Chondrocyte (in vitro differentiated cells): ENCODE data around the gene FOXP1. TPM values are rescaled to one million over a fixed set of nuclear protein-coding genes. Genes with fewer than 3 reads are reported as not detected.

Source experiments
- DNase-seq: peaks from one replicate; pipeline ENCODE4 v3.0.0; 2021; ENCODE audit warnings: mixed read lengths, low spot score
- H3K27ac Mint-ChIP-seq: one replicate; pipeline ENCODE4 v1.8.0; 2021; ENCODE audit warnings: mild to moderate bottlenecking, moderate library complexity, mixed read lengths; ENCODE audit not compliant: unreplicated experiment
- H3K27me3 Mint-ChIP-seq: 2 replicates; pipeline ENCODE4 v1.8.0; 2021; ENCODE audit warnings: low read depth, mixed read lengths
- H3K36me3 Mint-ChIP-seq: 2 replicates; pipeline ENCODE4 v1.8.0; 2021; ENCODE audit warnings: low read depth, mixed read lengths
- H3K4me1 Mint-ChIP-seq: 2 replicates; pipeline ENCODE4 v1.8.0; 2021; ENCODE audit warnings: low read depth, mild to moderate bottlenecking, mixed read lengths
- H3K4me3 Mint-ChIP-seq: one replicate; pipeline ENCODE4 v1.8.0; 2021; ENCODE audit warnings: mild to moderate bottlenecking, moderate library complexity, mixed read lengths; ENCODE audit not compliant: unreplicated experiment
- H3K9me3 Mint-ChIP-seq: 2 replicates; pipeline ENCODE4 v1.8.0; 2021; ENCODE audit warnings: low read depth, mixed read lengths
- total RNA-seq: library from RNA; stranded (reverse); gene quantifications from 3 replicates; pipeline ENCODE4 v1.2.1, GENCODE V29; 2021
- TF ChIP-seq, protein P1 (sequence below): fragments of 200-600 bp; sonication (generic); IDR thresholded peaks from 2 replicates; pipeline ENCODE4 v1.5.0; 2021; ENCODE audit warnings: antibody characterized with exemption, mild to moderate bottlenecking, moderate library complexity

The FOXP1 gene
- total RNA-seq, 1 donor from 2014 or later: 206 TPM

DNA sequence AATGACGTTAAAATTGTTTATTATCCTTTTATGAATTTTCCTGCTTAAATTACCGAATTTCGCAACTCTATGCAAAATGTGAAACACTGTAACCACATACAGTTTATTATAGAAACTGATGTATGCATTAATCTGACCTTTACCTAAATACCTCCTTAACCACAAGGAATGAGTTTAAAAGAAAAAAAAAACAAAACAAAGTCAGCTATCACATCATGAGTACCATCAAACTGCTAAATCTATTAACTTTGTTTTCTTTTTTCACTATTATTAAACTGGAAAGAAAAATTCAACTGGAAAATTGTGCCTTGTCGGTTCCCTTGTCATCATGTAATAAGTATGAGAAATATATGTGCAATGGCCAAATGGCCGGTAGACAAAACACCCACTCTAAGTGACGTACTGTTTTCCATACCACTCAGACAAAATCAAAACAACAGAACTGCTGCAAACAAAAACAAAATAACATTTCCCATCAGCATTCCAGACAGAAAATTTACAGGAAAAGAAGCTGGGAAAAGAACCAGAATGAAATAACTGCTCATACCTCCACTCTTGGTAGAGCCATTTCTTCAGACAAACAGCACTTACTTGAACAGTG lies 415.3 kb downstream of the FOXP1 start:
- H3K9me3 Mint-ChIP-seq: no peaks in the 10 kb centered on the region
- TF ChIP-seq, protein P1, sequence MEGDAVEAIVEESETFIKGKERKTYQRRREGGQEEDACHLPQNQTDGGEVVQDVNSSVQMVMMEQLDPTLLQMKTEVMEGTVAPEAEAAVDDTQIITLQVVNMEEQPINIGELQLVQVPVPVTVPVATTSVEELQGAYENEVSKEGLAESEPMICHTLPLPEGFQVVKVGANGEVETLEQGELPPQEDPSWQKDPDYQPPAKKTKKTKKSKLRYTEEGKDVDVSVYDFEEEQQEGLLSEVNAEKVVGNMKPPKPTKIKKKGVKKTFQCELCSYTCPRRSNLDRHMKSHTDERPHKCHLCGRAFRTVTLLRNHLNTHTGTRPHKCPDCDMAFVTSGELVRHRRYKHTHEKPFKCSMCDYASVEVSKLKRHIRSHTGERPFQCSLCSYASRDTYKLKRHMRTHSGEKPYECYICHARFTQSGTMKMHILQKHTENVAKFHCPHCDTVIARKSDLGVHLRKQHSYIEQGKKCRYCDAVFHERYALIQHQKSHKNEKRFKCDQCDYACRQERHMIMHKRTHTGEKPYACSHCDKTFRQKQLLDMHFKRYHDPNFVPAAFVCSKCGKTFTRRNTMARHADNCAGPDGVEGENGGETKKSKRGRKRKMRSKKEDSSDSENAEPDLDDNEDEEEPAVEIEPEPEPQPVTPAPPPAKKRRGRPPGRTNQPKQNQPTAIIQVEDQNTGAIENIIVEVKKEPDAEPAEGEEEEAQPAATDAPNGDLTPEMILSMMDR: no peak
- no peak for DNase-seq
- peaks cover 7% of the 10 kb centered on the region for H3K36me3 Mint-ChIP-seq
- peak overlapping the region; percentile 96 for H3K27ac Mint-ChIP-seq
- H3K27me3 Mint-ChIP-seq: no peaks in the 10 kb centered on the region
- peak overlapping the region; percentile 32 for H3K4me3 Mint-ChIP-seq
- peaks cover 92% of the 10 kb centered on the region for H3K4me1 Mint-ChIP-seq

DNA sequence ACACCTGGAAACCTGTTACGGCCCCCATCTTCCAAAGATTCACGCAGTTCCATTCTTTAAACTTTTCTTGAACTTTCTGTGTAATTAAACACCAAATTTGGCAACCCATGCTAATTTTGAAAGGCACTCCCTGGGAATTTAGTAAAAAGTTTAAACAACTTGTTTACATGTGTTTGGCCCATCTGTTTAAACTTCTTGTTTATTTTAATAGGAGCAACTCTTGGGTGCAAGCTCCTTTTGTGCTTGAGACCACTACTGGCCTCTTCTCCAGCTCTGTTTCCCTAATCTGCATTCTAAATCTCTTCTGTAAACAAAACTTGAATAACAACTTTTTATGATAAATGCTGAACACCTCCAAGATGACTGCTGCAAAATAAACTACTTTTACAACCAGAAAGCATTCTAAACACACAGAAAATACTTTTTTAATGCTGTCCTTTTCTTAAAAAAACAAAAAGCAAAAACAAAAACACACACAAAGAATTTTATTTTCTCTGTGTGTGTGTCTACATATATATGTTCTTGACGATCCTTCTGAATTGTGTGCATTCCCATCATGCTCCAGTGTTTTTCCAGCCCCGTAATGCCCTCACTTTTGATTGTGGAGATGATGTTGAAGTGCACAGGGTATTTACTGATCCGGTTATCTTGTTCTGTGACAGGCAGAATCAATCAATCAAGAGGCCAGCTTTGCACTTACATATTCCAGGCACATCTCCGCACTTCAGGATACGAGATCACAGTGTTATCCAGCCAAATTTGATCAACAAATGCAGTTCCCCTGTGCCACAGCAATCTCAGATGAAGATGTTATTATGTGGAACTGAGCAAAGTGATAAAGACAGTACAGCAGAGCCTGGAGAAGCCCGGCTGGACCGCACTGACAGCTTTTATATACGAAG lies 416.9 kb downstream of the FOXP1 start:
- no peaks in the 10 kb centered on the region for H3K27me3 Mint-ChIP-seq
- TF ChIP-seq, protein P1: no peak
- H3K27ac Mint-ChIP-seq: peak overlapping the region; percentile 96
- no peak for DNase-seq
- H3K36me3 Mint-ChIP-seq: peaks cover 7% of the 10 kb centered on the region
- H3K4me1 Mint-ChIP-seq: peaks cover 91% of the 10 kb centered on the region
- H3K4me3 Mint-ChIP-seq: no peak overlapping the region
- H3K9me3 Mint-ChIP-seq: no peaks in the 10 kb centered on the region

DNA sequence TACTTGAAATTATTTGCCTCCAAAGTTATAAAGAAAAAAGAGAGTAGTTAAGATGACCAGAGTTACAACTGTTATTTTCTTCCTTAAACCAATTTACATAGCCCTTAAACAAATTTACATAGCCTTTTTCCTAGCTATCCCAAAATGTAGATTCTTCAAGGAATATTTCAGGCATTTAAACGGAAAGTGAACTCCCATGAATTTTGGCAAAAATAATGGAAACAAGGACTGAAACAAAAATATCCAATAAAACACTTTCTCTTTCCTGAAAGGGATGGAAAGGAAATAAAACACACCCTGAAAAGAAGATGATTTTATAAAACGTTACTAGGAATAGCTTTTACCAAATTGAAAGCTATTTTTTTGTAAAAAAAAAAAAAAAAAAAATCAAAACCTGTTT lies 418.6 kb downstream of the FOXP1 start:
- H3K9me3 Mint-ChIP-seq: peaks cover 5% of the 10 kb centered on the region
- H3K36me3 Mint-ChIP-seq: peaks cover 7% of the 10 kb centered on the region
- H3K4me1 Mint-ChIP-seq: peaks cover 88% of the 10 kb centered on the region
- no peak for DNase-seq
- peak overlapping the region; percentile 26 for H3K4me3 Mint-ChIP-seq
- no peaks in the 10 kb centered on the region for H3K27me3 Mint-ChIP-seq
- H3K27ac Mint-ChIP-seq: peak overlapping the region; percentile 67
- TF ChIP-seq, protein P1: no peak

DNA sequence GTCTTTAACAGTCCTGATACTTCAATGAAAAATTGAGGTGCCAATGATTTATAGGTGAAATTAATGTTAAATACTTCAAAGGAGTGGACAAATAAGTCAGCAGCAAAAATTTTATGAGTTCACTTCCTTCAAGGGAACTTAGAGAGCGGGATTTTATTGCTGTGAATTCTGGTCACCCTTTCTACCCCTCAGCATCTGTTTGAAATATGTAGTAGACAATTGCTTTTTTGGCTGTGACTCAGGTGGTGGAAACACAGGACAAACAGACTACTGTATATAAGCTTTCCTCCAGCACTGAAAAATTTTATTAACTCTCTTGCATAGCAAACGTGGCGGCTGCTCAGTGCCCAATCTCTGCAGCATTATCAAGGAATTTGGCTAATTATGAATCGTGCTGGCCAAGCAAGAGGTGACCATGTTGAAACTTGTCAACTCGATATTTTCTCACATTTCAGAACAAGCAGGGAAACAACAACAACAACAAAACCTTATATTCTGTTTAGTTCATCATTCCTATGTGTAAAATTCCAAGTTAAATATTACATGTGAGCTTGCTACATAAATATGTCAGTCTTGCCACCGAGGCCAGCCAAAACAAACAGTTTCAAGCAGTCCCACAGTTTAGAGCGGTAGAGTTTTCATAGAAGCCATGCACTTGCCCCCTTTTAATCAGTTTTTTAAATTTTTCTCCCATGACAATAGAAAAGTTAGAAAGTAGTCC lies 420.2 kb downstream of the FOXP1 start:
- Mint-ChIP-seq H3K36me3 (peaks cover 7% of the 10 kb centered on the region), H3K9me3 (peaks cover 5% of the 10 kb centered on the region), H3K27ac (peak overlapping the region; percentile 96), H3K4me3 (peak overlapping the region; percentile 33), H3K27me3 (no peaks in the 10 kb centered on the region), H3K4me1 (peaks cover 81% of the 10 kb centered on the region)
- DNase-seq: no peak
- TF ChIP-seq, protein P1: no peak

DNA sequence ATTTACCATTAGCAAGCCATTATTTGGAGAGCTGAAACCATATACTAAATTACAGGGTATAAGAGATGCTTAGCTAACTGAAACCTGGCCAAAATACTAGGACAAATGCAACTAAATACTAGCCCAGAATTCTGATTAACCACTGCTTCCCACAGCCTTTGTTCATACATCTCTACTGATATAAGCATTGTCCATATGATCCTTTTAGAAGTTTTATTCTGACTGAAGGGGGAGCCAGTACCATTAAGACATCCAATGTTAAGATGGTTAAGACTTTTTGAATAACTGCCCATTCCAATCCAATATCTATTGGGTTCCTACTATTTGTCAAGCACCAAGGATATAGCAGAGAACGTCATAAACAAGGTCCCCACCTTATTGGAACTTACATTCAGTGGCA lies 421.3 kb downstream of the FOXP1 start:
- Mint-ChIP-seq H3K9me3 (peaks cover 5% of the 10 kb centered on the region), H3K36me3 (peaks cover 7% of the 10 kb centered on the region), H3K27me3 (no peaks in the 10 kb centered on the region), H3K4me1 (peaks cover 72% of the 10 kb centered on the region), H3K4me3 (no peak overlapping the region), H3K27ac (peak overlapping the region; percentile 96)
- no peak for DNase-seq
- TF ChIP-seq, protein P1: peak; percentile 39
